IPS-18a (cell line): ENCODE results near the gene DNAH3.
"Not testable (repeated sequence)": the region's sequence is repeated elsewhere in the genome, so short reads cannot be mapped to it uniquely, and the experiment has no call there.

ENCODE experiments used
- H3K27ac ChIP-seq: one replicate; pipeline ENCODE4 v1.5.1; 2013; ENCODE audit warnings: low read length
- H3K27me3 ChIP-seq: one replicate; pipeline ENCODE4 v1.6.1; 2013; ENCODE audit warnings: mild to moderate bottlenecking, low read length; ENCODE audit not compliant: control insufficient read depth, insufficient read depth
- H3K36me3 ChIP-seq: one replicate; pipeline ENCODE4 v1.6.1; 2013; ENCODE audit warnings: low read depth, low read length; ENCODE audit not compliant: control insufficient read depth
- H3K4me1 ChIP-seq: one replicate; pipeline ENCODE4 v1.6.1; 2013; ENCODE audit warnings: low read depth, low read length; ENCODE audit not compliant: control insufficient read depth
- H3K4me3 ChIP-seq: one replicate; pipeline ENCODE4 v1.5.1; 2013; ENCODE audit warnings: low read length
- H3K9ac ChIP-seq: one replicate; pipeline ENCODE4 v1.6.1; 2013; ENCODE audit warnings: mild to moderate bottlenecking, low read length, moderate library complexity
- H3K9me3 ChIP-seq: one replicate; pipeline ENCODE4 v1.6.1; 2013; ENCODE audit warnings: low read depth, low read length; ENCODE audit not compliant: control insufficient read depth

Gene DNAH3

DNA sequence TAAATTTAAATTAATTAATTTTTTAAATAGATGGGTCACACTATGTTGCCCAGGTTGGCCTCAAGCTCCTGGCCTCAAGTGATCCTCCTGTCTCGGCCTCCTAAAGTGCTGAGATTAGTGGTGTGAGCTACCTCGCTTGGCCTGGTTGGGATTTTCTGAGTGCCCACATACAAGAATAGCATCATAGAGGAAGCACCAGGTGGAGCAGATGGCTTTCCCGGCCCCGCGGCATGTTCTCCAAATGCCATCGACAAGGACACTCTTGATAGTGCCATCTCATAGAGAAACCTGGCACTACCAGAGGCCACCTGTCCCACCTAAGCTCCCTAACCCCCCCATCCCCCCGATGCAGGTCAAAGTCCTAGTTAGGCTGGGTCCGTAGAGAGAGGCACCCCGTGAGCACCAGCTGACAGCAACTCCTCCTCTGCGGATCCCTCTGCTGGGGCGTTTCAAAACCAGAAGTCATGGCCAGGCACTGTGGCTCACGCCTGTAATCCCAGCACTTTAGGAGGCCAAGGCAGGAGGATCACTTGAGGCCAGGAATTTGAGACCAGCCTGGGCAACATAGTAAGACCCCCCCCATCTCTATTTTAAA, 65.9 kb downstream of the DNAH3 start:
- Histone ChIP-seq H3K27me3 (no peaks in the 10 kb centered on the region), H3K9ac (no peak overlapping the region), H3K4me1 (no peaks in the 10 kb centered on the region), H3K9me3 (no peaks in the 10 kb centered on the region), H3K4me3 (no peak overlapping the region), H3K36me3 (no peaks in the 10 kb centered on the region), H3K27ac (no peak overlapping the region)

DNA sequence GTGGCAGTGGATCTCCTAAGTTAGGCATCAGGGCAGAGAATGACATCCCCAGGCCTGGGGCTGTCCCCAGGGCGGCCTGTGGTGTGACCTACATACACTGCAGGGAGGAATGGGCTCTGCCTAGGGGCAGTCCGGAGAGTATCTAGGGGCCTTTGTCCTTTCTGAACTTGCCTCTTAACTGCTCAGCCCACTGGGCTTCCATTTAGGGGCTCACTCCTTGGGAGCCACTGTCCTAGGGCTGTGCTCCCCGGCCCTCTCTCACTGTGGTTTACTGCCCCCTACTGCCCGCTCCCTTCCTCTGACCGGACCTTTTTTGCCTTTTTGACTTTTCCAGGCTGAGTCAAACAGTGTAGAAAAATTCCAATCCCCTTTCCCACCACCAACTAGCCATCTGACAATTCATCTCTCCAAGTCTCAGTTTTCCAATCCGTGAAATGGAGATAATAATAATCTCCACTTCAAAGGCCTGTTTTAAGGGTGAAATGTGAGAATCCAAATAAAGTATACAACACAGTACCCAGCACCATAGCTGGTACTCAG, 66.8 kb downstream of the DNAH3 start:
- no peaks in the 10 kb centered on the region for H3K36me3 ChIP-seq
- H3K27ac ChIP-seq = no peak overlapping the region
- no peak overlapping the region for H3K9ac ChIP-seq
- H3K27me3 ChIP-seq = no peaks in the 10 kb centered on the region
- H3K4me3 ChIP-seq = no peak overlapping the region
- H3K9me3 ChIP-seq = no peaks in the 10 kb centered on the region
- no peaks in the 10 kb centered on the region for H3K4me1 ChIP-seq

DNA sequence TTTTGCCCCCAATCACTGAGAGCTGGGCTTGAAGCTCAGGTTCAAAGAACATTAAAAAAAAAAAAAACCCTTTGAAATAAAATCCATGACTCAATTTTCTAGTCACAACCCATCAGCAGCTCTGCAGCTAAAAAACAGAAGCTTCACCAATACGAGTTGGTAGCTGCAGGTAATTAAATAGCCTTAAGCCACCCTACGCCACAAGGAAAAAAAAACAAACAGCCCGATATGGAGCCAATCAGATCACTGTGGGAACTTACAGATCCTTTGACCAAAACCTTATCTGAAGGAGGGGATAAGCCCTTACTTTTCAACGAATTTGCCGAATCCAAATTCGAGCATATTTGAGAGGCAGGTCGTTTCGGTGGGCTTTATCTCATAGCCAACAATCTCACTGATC, 69.3 kb downstream of the DNAH3 start:
- Histone ChIP-seq H3K9ac (no peak overlapping the region), H3K4me3 (no peak overlapping the region), H3K36me3 (no peaks in the 10 kb centered on the region), H3K27me3 (no peaks in the 10 kb centered on the region), H3K27ac (no peak overlapping the region), H3K9me3 (no peaks in the 10 kb centered on the region), H3K4me1 (no peaks in the 10 kb centered on the region)

DNA sequence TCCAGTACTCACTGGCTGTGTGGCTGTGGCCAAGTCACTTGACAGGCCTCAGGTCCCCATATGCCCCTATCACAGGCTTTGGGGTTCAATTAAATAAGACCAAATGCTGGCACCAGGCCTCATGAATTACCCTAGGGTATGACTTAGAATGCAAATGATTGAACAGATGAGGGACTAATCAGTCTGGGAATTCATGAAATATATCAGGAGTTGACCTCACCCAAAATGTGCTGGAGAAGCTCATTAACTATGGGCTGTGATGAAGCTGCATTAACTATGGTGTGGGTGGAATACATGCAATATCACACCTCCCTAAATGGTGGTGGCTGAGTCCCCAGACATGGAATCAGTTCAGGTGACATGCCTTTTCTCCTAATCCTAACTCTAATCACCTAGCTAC, 72.1 kb downstream of the DNAH3 start:
- Histone ChIP-seq H3K4me3 (no peak overlapping the region), H3K9me3 (no peaks in the 10 kb centered on the region), H3K27me3 (no peaks in the 10 kb centered on the region), H3K36me3 (no peaks in the 10 kb centered on the region), H3K9ac (no peak overlapping the region), H3K4me1 (no peaks in the 10 kb centered on the region), H3K27ac (no peak overlapping the region)

DNA sequence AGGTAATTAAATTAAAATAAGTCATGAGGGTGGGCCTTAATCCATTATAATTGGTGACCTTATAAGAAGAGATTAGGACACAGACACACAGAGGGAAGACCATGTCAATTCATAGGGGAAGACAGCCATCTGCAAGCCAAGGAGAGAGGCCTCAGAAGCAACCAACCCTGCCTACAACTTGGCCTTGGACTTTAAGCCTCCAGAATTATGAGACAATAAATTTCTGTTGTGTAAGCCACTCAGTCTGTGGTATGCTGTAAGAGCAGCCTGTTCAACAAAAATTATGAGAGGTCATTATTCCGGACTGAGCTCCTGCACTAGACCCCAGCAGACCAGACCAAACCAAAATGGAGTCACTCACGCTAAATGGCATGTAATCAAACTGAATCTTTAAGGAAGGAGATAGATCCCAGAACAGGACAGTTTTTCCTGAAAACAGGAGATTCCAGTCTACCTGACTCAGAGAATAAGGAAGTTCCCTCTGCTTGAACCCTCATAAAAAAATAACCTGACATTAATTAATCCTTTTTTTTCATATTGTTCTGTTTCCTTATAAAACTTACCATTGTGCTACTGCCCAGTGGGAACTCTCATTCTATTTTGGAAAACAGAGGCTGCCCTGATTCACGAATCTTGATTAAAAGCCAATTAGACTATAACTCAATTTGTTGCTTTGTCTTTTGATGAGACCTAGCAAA, 74.3 kb downstream of the DNAH3 start:
- Histone ChIP-seq H3K36me3 (no peaks in the 10 kb centered on the region), H3K27ac (no peak overlapping the region), H3K4me1 (no peaks in the 10 kb centered on the region), H3K27me3 (no peaks in the 10 kb centered on the region), H3K9ac (no peak overlapping the region), H3K9me3 (no peaks in the 10 kb centered on the region), H3K4me3 (no peak overlapping the region)

DNA sequence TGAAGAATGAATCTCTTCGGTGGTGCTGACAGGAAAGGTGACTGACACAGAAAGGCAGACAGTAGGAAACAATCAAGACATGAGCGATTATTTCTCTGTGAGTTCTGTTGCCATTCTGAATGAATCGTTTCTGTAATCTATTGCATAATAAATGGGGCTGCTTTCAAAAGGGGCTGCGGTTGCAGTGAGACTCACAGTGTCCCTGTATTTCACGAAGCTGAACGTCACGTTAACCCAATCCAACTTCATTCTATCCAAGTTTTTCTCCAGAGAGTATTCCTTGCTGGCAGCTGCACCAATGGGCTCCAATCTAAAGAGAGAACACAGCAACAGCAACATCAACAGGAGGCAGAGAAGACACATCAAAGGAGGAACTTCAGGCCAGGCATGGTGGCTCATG, 75.4 kb downstream of the DNAH3 start:
- H3K27me3 ChIP-seq = no peaks in the 10 kb centered on the region
- H3K9ac ChIP-seq = no peak overlapping the region
- H3K4me3 ChIP-seq = no peak overlapping the region
- no peak overlapping the region for H3K27ac ChIP-seq
- no peaks in the 10 kb centered on the region for H3K9me3 ChIP-seq
- no peaks in the 10 kb centered on the region for H3K36me3 ChIP-seq
- H3K4me1 ChIP-seq = no peaks in the 10 kb centered on the region

DNA sequence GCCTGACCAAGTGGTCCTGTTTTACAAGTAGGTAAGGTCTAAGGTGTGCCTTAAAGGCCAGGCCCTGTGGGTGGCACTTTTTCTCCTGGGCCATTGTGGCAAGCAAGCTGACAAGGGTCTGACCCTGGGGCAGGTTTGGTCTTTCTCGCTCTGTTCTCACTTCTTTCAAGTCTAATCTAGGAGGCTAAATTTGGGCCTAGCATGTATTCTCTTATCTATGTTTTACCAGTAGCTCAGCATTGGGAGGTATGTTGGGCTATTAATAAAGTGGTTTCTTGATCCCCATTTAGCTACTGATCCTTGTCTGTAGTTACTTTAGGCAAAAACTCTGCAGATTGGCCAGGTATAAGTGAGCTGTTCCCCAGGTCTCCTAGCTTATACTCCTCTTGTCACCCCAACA, 77.7 kb downstream of the DNAH3 start:
- H3K9me3 ChIP-seq = no peaks in the 10 kb centered on the region
- no peaks in the 10 kb centered on the region for H3K36me3 ChIP-seq
- H3K27me3 ChIP-seq = no peaks in the 10 kb centered on the region
- no peaks in the 10 kb centered on the region for H3K4me1 ChIP-seq
- H3K9ac ChIP-seq = no peak overlapping the region
- H3K4me3 ChIP-seq = no peak overlapping the region
- no peak overlapping the region for H3K27ac ChIP-seq

DNA sequence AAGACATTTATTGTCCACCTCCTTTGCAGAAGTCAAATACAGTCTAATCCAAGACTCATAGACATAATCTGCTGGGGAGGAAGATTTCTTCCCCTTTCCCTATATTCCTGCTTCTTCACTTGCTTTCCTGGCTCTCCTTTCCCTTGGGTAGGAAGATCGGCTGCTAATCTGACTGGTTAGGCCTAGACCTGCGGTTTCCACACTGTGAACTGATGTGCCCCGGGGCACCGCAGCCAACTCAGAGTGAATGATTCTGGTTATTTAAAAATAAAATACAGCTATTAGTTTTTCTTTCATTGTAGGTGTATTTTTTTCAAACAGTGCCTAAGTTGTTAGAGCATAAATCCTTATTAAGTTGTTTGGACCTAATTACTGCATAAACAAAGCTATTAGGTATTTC, 78.9 kb downstream of the DNAH3 start:
- Histone ChIP-seq H3K36me3 (no peaks in the 10 kb centered on the region), H3K4me3 (no peak overlapping the region)

DNA sequence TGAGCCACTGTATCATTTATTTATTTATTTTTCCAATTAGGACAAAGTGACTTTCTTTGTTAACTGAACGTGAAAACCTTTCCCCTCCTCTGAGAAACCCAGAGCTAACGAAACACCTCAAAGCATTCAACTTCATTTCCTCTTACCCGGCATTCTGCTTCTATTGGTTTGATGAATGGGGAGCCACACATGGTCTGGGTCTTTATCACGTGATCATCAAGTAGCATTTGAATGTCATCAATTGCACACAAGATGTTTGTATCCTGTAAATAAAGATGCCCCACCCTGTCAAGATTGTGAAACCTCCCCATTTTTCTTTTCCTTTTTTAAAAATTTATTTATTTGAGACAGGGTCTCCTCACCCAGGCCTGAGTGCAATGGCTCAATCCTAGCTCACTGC, 80.1 kb downstream of the DNAH3 start:
- no peaks in the 10 kb centered on the region for H3K27me3 ChIP-seq

More for the DNA sequence above, 78.9 kb downstream of the DNAH3 start:
- no peaks in the 10 kb centered on the region for H3K4me1 ChIP-seq
- H3K9me3 ChIP-seq = no peaks in the 10 kb centered on the region
- no peak overlapping the region for H3K27ac ChIP-seq
- no peak overlapping the region for H3K9ac ChIP-seq
- H3K27me3 ChIP-seq = no peaks in the 10 kb centered on the region

DNA sequence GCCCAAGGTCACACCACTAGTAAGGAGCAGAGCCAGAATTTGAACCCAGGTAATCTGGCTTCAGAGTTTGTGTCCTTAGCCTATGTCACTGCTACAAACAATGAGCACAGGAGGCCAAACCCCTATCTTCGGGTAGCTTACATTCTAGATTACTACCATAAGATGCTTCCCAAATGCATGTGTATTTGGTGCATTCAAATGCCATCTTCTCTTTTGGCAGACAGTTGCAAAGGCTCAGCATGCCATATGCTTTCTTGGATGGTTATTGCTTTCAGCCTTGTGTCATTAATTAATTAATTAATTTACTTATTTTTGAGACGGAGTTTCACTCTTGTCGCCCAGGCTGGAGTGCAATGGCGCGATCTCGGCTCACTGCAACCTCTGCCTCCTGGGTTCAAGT, 80.7 kb downstream of the DNAH3 start:
- no peaks in the 10 kb centered on the region for H3K4me1 ChIP-seq

More for the DNA sequence above, 80.1 kb downstream of the DNAH3 start:
- no peaks in the 10 kb centered on the region for H3K9me3 ChIP-seq
- H3K36me3 ChIP-seq = no peaks in the 10 kb centered on the region
- no peak overlapping the region for H3K27ac ChIP-seq
- H3K4me1 ChIP-seq = no peaks in the 10 kb centered on the region
- H3K4me3 ChIP-seq = no peak overlapping the region
- H3K9ac ChIP-seq = no peak overlapping the region

DNA sequence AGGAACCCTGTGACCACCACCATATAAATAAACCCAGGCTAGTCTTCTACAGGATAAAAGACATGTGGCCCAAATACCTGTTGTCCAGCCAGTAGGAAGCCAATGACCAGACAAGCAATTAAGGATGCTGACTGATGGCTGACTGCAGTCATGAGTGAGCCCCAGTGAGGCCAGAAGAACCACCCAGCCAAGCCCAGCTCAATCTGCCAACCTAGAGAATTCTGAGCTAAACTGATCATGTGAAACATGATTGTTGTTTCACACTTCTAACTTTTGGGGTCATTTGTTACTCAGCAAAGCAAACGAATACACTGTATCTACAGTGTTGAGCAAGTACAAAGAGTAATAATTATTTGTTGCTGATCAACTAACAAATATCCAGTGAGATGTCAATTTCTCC, 86.4 kb downstream of the DNAH3 start:
- no peaks in the 10 kb centered on the region for H3K4me1 ChIP-seq
- H3K9me3 ChIP-seq = no peaks in the 10 kb centered on the region
- no peaks in the 10 kb centered on the region for H3K36me3 ChIP-seq
- H3K27me3 ChIP-seq = no peaks in the 10 kb centered on the region
- no peak overlapping the region for H3K27ac ChIP-seq
- no peak overlapping the region for H3K4me3 ChIP-seq
- H3K9ac ChIP-seq = no peak overlapping the region

More for the DNA sequence above, 80.7 kb downstream of the DNAH3 start:
- Histone ChIP-seq H3K9me3 (no peaks in the 10 kb centered on the region), H3K9ac (no peak overlapping the region), H3K27me3 (no peaks in the 10 kb centered on the region), H3K27ac (no peak overlapping the region), H3K36me3 (no peaks in the 10 kb centered on the region), H3K4me3 (no peak overlapping the region)

DNA sequence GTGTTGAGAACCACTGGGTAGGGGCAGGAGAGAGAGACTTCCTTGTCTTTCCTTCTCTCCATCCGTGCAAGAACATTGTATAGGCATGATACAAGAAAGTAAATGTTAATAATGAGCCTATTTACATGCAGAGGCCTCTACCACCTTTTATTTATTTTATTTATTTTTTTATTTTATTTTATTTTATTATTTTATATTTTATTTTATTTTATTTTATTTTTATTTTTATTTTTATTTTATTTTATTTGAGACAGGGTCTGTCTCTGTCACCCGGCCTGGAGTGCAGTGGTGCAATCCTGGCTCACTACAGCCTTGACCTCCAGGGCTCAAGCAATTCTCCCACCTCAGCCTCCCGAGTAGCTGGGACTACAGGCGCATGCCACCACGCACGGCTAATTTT, 87.3 kb downstream of the DNAH3 start:
- H3K36me3 ChIP-seq, H3K27me3 ChIP-seq, H3K9me3 ChIP-seq, H3K27ac ChIP-seq, H3K9ac ChIP-seq, H3K4me3 ChIP-seq, H3K4me1 ChIP-seq: not testable (repeated sequence)
